Prostate gland (tissue), 2 donors: Measurements from ENCODE around the gene SPA17. TPM values are rescaled to one million over a fixed set of nuclear protein-coding genes. Genes with fewer than 3 reads are reported as not detected.

Experiments
- DNase-seq: peaks from one replicate; pipeline ENCODE4 v3.0.0-alpha.2; 2019; ENCODE audit warnings: low spot score
- H3K27ac ChIP-seq, 2 donors: fragments of 200-600 bp; sonication (generic); 2 replicates each; pipeline ENCODE4 v1.5.1; 2017 to 2019
- H3K27me3 ChIP-seq: fragments of 200-600 bp; sonication (generic); replicated peaks from 2 replicates; pipeline ENCODE4 v1.5.1; 2019; ENCODE audit not compliant: insufficient read depth
- H3K36me3 ChIP-seq, 2 donors: fragments of 200-600 bp; sonication (generic); 1 replicate in 1 of 2; 2 replicates in 1 of 2; pipeline versions ENCODE4 v1.5.1 to v1.8.1; 2017 to 2019
- H3K4me1 ChIP-seq: fragments of 200-600 bp; sonication (generic); replicated peaks from 2 replicates; pipeline ENCODE4 v1.5.1; 2019
- H3K4me3 ChIP-seq, 2 donors: fragments of 200-600 bp; sonication (generic); 2 replicates each; pipeline ENCODE4 v1.5.1; 2017 to 2019
- H3K9me3 ChIP-seq: fragments of 200-600 bp; sonication (generic); 2 replicates; pipeline ENCODE4 v1.5.1; 2017
- CTCF ChIP-seq, 4 experiments: fragments of 200-600 bp in 2 of 4; fragments of 450-650 bp in 2 of 4; sonication (generic) in 2 of 4; IDR thresholded peaks; 1 replicate in 3 of 4; 2 replicates in 1 of 4; pipeline ENCODE4 v1.5.1; 2016 to 2019; ENCODE audit warnings: antibody characterized with exemption in 4 of 4, mild to moderate bottlenecking in 2 of 4, moderate library complexity in 2 of 4
- POLR2A ChIP-seq: fragments of 450-650 bp; IDR thresholded peaks from one replicate; pipeline ENCODE4 v1.6.1; 2016; ENCODE audit warnings: antibody characterized with exemption, mild to moderate bottlenecking
- POLR2AphosphoS5 ChIP-seq: sonication (generic); formaldehyde crosslinking; IDR thresholded peaks from one replicate; pipeline ENCODE4 v1.6.1; 2017; ENCODE audit warnings: antibody characterized with exemption
- WGBS: methylation state at CpG from one replicate; pipeline ENCODE4 v1.1.5; 2018; 5-methylcytosine and 5-hydroxymethylcytosine counted together
- intact Hi-C: fragments of 100-400 bp; cut with DNase I; formaldehyde crosslinking; loops from one replicate; pipeline ENCODE4 v1.14.2; 2022
- small RNA-seq, 2 donors: library from RNA; depleted of rRNA; stranded (forward); fragments of <200 nt; gene quantifications; one replicate each; pipeline ENCODE3, GENCODE V24; 2016
- total RNA-seq, 2 donors: library from RNA; depleted of rRNA; stranded (reverse); fragments of >200 nt; gene quantifications; one replicate each; pipeline ENCODE4 v1.1.0, GENCODE V29; 2016

Gene SPA17
- total RNA-seq, 2 donors from 2014 or later = 14.7 to 20.8 TPM

- Histone ChIP-seq H3K27me3 (no peaks in the 10 kb centered on the region), H3K9me3 (no peaks in the 10 kb centered on the region), H3K27ac (no peak overlapping the region), H3K36me3 (no peaks in the 10 kb centered on the region), H3K4me1 (no peaks in the 10 kb centered on the region), H3K4me3 (peak overlapping the region; percentile 42 to 45)
- no peak for DNase-seq
- TF ChIP-seq POLR2A (no peak), CTCF (IDR thresholded peaks at IDR 0.05) (no peak)
- intact Hi-C loops = no loop called here
- 34% methylated on average over 44 of the region's 44 CpGs for WGBS
Measured at GRCh38 chr11:124745270-124745834, 71.6 kb downstream of the SPA17 start.

DNA sequence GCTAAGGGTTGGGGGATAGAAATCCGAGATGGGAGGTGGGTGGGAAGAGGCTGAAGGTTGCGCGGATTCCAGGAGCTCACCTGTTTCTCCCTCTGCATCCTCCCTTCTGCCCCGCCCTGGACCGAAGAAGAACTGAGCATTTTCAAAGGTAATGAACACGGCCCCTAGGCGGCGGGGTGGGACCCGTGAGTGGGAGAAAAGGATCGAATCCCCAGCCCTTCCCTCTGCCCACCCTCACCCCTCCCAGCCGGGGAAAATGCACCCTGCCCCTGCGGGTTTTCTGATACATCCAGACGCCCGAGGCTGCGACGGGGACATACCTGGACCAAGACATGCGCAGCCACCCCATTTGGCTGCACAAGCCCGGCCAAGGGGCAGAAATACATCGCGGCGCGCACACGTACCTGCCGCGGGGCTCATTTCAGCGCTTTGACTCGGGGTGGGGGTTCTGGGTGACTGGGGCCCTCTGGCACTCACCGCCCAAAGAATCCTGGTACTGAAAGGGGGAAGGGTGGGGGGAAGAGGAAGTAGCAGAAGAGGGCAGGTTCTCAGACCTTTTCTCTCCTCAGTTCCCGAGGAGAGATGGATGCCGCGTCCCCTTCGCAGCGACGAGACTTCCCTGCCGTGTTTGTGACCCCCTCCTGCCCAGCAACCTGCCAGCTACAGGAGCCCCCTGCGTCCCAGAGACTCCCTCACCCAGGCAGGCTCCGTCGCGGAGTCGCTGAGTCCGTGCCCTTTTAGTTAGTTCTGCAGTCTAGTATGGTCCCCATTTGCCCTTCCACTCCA, 72.3 kb downstream of the SPA17 start:
- Histone ChIP-seq H3K9me3 (no peaks in the 10 kb centered on the region), H3K27me3 (no peaks in the 10 kb centered on the region), H3K4me3 (peak overlapping the region; percentile 42 to 45), H3K36me3 (no peaks in the 10 kb centered on the region), H3K27ac (peak overlapping the region; percentile 60 to 72), H3K4me1 (no peaks in the 10 kb centered on the region)
- intact Hi-C loops = no loop called here
- TF ChIP-seq CTCF (IDR thresholded peaks at IDR 0.05) (peak in 2 of 4 experiments; percentile 37 to 43), POLR2AphosphoS5 (no peak)
- 5% methylated on average over 41 of the region's 41 CpGs for WGBS
- DNase-seq = no peak

- WGBS = 4% methylated on average over 28 of the region's 37 CpGs
- H3K27me3 ChIP-seq = no peaks in the 10 kb centered on the region
- H3K27ac ChIP-seq = peak overlapping the region; percentile 60 to 72
- no peaks in the 10 kb centered on the region for H3K4me1 ChIP-seq
- intact Hi-C loops = no loop called here
- no peaks in the 10 kb centered on the region for H3K36me3 ChIP-seq
- H3K9me3 ChIP-seq = no peaks in the 10 kb centered on the region
- TF ChIP-seq POLR2A (peak; percentile 81), POLR2AphosphoS5 (peak; percentile 89), CTCF (IDR thresholded peaks at IDR 0.05) (peak; percentile 31 to 52 (median 42))
- DNase-seq = peak; percentile 88
- H3K4me3 ChIP-seq = peak overlapping the region; percentile 42 to 45
Measured at GRCh38 chr11:124746621-124747243, 73.0 kb downstream of the SPA17 start.

Small RNAs within 50 kb of the gene (small RNA-seq; reads per million reads assigned to genes)
- gene RNA5SP352 = 0 reads per million in 2 donors

Other genes with a start within 250 kb of the SPA17 start
- not detected for gene OR8B4, start 249.0 kb upstream of the SPA17 start, total RNA-seq
- gene OR8B8, start 228.2 kb upstream of the SPA17 start, total RNA-seq = not detected
- not detected for gene OR8B12, start 130.2 kb upstream of the SPA17 start, total RNA-seq
- gene OR8A1, start 103.9 kb upstream of the SPA17 start, total RNA-seq = not detected
- gene PANX3, start 62.5 kb upstream of the SPA17 start, total RNA-seq = not detected
- 10 to 100 TPM; 30.8 to 33.8 TPM for gene TBRG1, start 51.0 kb upstream of the SPA17 start, total RNA-seq
- gene SIAE, start 165 bp upstream of the SPA17 start, total RNA-seq = 10 to 100 TPM; 20.4 to 30.1 TPM
- gene NRGN, start 66.0 kb downstream of the SPA17 start, total RNA-seq = 1 to 10 TPM; 1.2 to 1.8 TPM
- 10 to 100 TPM; 28.2 to 38.6 TPM for gene VSIG2, start 78.4 kb downstream of the SPA17 start, total RNA-seq
- 10 to 100 TPM; 12.1 to 18.6 TPM for gene ESAM, start 88.4 kb downstream of the SPA17 start, total RNA-seq
- 10 to 100 TPM; 12.3 to 22.9 TPM for gene MSANTD2, start 126.5 kb downstream of the SPA17 start, total RNA-seq
- 10 to 100 TPM; 18.0 to 30.6 TPM for gene ROBO3, start 191.5 kb downstream of the SPA17 start, total RNA-seq
- gene ROBO4, start 224.0 kb downstream of the SPA17 start, total RNA-seq = 10 to 100 TPM in 1 of 2 donors, 1 to 10 TPM in 1; 8.5 to 22.0 TPM
- not detected for gene HEPN1, start 245.3 kb downstream of the SPA17 start, total RNA-seq